WTC11 (cell line): ENCODE data around the gene PLEKHA1. TPM values are rescaled to one million over a fixed set of nuclear protein-coding genes. Genes with fewer than 3 reads are reported as not detected.

Experiments used
- ATAC-seq: fragments of 200-7000 bp; cut with Tn5 transposase; 2 replicates; pipeline ENCODE4 v1.10.0; 2021; ENCODE audit warnings: mild to moderate bottlenecking, moderate library complexity
- CTCF ChIA-PET: fragments of 300-600 bp; sonication (Branson Sonifier 250); formaldehyde crosslinking; loops from one replicate; lab custom pipeline; 2021; ENCODE audit warnings: antibody characterized with exemption; lab: Charles Lee
- POLR2A ChIA-PET: fragments of 350-600 bp; sonication (Branson Sonifier 250); formaldehyde crosslinking; loops from one replicate; lab custom pipeline; 2021; ENCODE audit warnings: antibody characterized with exemption; lab: Charles Lee
- DNase-seq: peaks from one replicate; pipeline ENCODE4 v3.0.0; 2021; ENCODE audit warnings: low spot score
- H3K27ac Mint-ChIP-seq: 2 replicates; pipeline ENCODE4 v1.8.0; 2021; ENCODE audit warnings: mixed read lengths
- H3K27me3 Mint-ChIP-seq: 2 replicates; pipeline ENCODE4 v1.8.0; 2021; ENCODE audit warnings: low read depth, mild to moderate bottlenecking, moderate library complexity, mixed read lengths
- H3K36me3 Mint-ChIP-seq: 2 replicates; pipeline ENCODE4 v1.8.0; 2021; ENCODE audit warnings: mixed read lengths
- H3K4me1 Mint-ChIP-seq: 2 replicates; pipeline ENCODE4 v1.8.0; 2022; ENCODE audit warnings: mixed read lengths
- H3K4me3 Mint-ChIP-seq: 2 replicates; pipeline ENCODE4 v1.8.0; 2021; ENCODE audit warnings: mild to moderate bottlenecking, moderate library complexity, mixed read lengths
- H3K9me3 Mint-ChIP-seq: 2 replicates; pipeline ENCODE4 v1.8.0; 2021; ENCODE audit warnings: mixed read lengths
- EMX1 ChIP-seq: fragments of 250-450 bp; sonication (Bioruptor Pico); IDR thresholded peaks from 2 replicates; pipeline ENCODE4 v1.8.0; 2021; ENCODE audit warnings: mild to moderate bottlenecking
- ETV6 ChIP-seq: sonication (generic); formaldehyde crosslinking; IDR thresholded peaks from 2 replicates; pipeline ENCODE4 v1.8.1; 2022; ENCODE audit warnings: mild to moderate bottlenecking, missing genetic modification reagents
- GABPB1 ChIP-seq: sonication (generic); formaldehyde crosslinking; IDR thresholded peaks from 2 replicates; pipeline ENCODE4 v1.8.1; 2023; ENCODE audit warnings: mild to moderate bottlenecking, missing genetic modification reagents
- JUN ChIP-seq: sonication (generic); formaldehyde crosslinking; IDR thresholded peaks from 2 replicates; pipeline ENCODE4 v1.8.0; 2023; ENCODE audit warnings: mild to moderate bottlenecking, missing genetic modification reagents
- MYBL2 ChIP-seq: sonication (generic); formaldehyde crosslinking; IDR thresholded peaks from 2 replicates; pipeline ENCODE4 v1.8.1; 2023; ENCODE audit warnings: mild to moderate bottlenecking, moderate library complexity, missing genetic modification reagents
- TP53 ChIP-seq: sonication (generic); formaldehyde crosslinking; IDR thresholded peaks from 2 replicates; pipeline ENCODE4 v1.8.1; 2023; ENCODE audit warnings: mild to moderate bottlenecking, missing genetic modification reagents
- ZNF263 ChIP-seq: sonication (generic); formaldehyde crosslinking; IDR thresholded peaks from 2 replicates; pipeline ENCODE4 v1.8.1; 2022; ENCODE audit warnings: low read depth, mild to moderate bottlenecking, moderate library complexity, missing genetic modification reagents
- total RNA-seq: library from RNA; stranded (reverse); gene quantifications from 3 replicates; pipeline ENCODE4 v1.2.3, GENCODE V29; 2021
- TF ChIP-seq, protein P1 (sequence below): sonication (generic); formaldehyde crosslinking; IDR thresholded peaks from 2 replicates; pipeline ENCODE4 v1.8.0; 2023; ENCODE audit warnings: mild to moderate bottlenecking, missing genetic modification reagents
- TF ChIP-seq, protein P2 (sequence below): fragments of 250-450 bp; sonication (Bioruptor Pico); IDR thresholded peaks from 2 replicates; pipeline ENCODE4 v1.9.0; 2021; ENCODE audit warnings: mild to moderate bottlenecking, borderline replicate concordance
- TF ChIP-seq, protein P3 (sequence below): sonication (generic); formaldehyde crosslinking; IDR thresholded peaks from 2 replicates; pipeline ENCODE4 v1.8.1; 2023; ENCODE audit warnings: mild to moderate bottlenecking, missing genetic modification reagents, moderate library complexity
- TF ChIP-seq, protein P4 (sequence below): fragments of 250-450 bp; sonication (Bioruptor Pico); IDR thresholded peaks from 2 replicates; pipeline ENCODE4 v2.1.2; 2022; ENCODE audit warnings: mild to moderate bottlenecking, moderate library complexity
- TF ChIP-seq, protein P5 (sequence below): sonication (generic); formaldehyde crosslinking; IDR thresholded peaks from 2 replicates; pipeline ENCODE4 v1.8.1; 2023; ENCODE audit warnings: mild to moderate bottlenecking, missing genetic modification reagents
- TF ChIP-seq, protein P6 (sequence below): sonication (generic); formaldehyde crosslinking; conservative IDR thresholded peaks from 2 replicates; pipeline ENCODE4 v1.8.1; 2023; ENCODE audit warnings: mild to moderate bottlenecking, low read depth, missing genetic modification reagents, moderate library complexity
- TF ChIP-seq, protein P7 (sequence below): sonication (generic); formaldehyde crosslinking; IDR thresholded peaks from 2 replicates; pipeline ENCODE4 v1.8.1; 2023; ENCODE audit warnings: mild to moderate bottlenecking, moderate library complexity, missing genetic modification reagents
- TF ChIP-seq, protein P8 (sequence below): sonication (generic); formaldehyde crosslinking; IDR thresholded peaks from 2 replicates; pipeline ENCODE4 v1.8.1; 2023; ENCODE audit warnings: mild to moderate bottlenecking, missing genetic modification reagents, moderate library complexity

Gene PLEKHA1
- total RNA-seq, 1 experiment from 2014 or later = 34.6 TPM

DNA sequence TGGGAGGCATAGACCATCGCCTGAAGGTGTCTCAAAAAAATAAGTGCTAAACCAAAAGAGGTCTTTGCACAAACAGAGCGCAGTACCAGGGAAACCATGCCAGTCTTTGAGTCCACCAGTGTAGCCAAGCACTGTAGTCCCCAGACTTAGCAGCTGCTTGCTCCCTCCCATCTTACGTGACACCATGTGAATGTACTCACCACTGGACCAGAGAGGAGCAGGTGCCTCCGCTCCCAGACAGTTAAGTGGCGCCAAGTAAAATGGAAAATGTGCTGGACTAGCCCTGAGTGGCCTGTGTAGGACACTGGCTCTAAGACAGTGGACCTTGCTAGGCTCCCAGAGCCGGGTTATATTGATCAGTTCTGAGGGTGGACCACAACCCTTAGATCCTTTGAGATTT, 47.7 kb upstream of the PLEKHA1 start (continued):
- TF ChIP-seq, protein P1, sequence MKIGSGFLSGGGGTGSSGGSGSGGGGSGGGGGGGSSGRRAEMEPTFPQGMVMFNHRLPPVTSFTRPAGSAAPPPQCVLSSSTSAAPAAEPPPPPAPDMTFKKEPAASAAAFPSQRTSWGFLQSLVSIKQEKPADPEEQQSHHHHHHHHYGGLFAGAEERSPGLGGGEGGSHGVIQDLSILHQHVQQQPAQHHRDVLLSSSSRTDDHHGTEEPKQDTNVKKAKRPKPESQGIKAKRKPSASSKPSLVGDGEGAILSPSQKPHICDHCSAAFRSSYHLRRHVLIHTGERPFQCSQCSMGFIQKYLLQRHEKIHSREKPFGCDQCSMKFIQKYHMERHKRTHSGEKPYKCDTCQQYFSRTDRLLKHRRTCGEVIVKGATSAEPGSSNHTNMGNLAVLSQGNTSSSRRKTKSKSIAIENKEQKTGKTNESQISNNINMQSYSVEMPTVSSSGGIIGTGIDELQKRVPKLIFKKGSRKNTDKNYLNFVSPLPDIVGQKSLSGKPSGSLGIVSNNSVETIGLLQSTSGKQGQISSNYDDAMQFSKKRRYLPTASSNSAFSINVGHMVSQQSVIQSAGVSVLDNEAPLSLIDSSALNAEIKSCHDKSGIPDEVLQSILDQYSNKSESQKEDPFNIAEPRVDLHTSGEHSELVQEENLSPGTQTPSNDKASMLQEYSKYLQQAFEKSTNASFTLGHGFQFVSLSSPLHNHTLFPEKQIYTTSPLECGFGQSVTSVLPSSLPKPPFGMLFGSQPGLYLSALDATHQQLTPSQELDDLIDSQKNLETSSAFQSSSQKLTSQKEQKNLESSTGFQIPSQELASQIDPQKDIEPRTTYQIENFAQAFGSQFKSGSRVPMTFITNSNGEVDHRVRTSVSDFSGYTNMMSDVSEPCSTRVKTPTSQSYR (CRISPR knock-in tag) = no peak
- TF ChIP-seq TP53 (no peak), MYBL2 (CRISPR knock-in tag) (no peak), EMX1 (CRISPR knock-in tag) (no peak), GABPB1 (CRISPR knock-in tag) (no peak)
- TF ChIP-seq, protein P2, sequence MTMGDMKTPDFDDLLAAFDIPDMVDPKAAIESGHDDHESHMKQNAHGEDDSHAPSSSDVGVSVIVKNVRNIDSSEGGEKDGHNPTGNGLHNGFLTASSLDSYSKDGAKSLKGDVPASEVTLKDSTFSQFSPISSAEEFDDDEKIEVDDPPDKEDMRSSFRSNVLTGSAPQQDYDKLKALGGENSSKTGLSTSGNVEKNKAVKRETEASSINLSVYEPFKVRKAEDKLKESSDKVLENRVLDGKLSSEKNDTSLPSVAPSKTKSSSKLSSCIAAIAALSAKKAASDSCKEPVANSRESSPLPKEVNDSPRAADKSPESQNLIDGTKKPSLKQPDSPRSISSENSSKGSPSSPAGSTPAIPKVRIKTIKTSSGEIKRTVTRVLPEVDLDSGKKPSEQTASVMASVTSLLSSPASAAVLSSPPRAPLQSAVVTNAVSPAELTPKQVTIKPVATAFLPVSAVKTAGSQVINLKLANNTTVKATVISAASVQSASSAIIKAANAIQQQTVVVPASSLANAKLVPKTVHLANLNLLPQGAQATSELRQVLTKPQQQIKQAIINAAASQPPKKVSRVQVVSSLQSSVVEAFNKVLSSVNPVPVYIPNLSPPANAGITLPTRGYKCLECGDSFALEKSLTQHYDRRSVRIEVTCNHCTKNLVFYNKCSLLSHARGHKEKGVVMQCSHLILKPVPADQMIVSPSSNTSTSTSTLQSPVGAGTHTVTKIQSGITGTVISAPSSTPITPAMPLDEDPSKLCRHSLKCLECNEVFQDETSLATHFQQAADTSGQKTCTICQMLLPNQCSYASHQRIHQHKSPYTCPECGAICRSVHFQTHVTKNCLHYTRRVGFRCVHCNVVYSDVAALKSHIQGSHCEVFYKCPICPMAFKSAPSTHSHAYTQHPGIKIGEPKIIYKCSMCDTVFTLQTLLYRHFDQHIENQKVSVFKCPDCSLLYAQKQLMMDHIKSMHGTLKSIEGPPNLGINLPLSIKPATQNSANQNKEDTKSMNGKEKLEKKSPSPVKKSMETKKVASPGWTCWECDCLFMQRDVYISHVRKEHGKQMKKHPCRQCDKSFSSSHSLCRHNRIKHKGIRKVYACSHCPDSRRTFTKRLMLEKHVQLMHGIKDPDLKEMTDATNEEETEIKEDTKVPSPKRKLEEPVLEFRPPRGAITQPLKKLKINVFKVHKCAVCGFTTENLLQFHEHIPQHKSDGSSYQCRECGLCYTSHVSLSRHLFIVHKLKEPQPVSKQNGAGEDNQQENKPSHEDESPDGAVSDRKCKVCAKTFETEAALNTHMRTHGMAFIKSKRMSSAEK = no peak
- TF ChIP-seq, protein P3, sequence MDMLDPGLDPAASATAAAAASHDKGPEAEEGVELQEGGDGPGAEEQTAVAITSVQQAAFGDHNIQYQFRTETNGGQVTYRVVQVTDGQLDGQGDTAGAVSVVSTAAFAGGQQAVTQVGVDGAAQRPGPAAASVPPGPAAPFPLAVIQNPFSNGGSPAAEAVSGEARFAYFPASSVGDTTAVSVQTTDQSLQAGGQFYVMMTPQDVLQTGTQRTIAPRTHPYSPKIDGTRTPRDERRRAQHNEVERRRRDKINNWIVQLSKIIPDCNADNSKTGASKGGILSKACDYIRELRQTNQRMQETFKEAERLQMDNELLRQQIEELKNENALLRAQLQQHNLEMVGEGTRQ (CRISPR knock-in tag) = no peak
- TF ChIP-seq, protein P4, sequence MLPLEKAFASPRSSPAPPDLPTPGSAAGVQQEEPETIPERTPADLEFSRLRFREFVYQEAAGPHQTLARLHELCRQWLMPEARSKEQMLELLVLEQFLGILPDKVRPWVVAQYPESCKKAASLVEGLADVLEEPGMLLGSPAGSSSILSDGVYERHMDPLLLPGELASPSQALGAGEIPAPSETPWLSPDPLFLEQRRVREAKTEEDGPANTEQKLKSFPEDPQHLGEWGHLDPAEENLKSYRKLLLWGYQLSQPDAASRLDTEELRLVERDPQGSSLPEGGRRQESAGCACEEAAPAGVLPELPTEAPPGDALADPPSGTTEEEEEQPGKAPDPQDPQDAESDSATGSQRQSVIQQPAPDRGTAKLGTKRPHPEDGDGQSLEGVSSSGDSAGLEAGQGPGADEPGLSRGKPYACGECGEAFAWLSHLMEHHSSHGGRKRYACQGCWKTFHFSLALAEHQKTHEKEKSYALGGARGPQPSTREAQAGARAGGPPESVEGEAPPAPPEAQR (CRISPR knock-in tag) = no peak
- TF ChIP-seq, protein P5, sequence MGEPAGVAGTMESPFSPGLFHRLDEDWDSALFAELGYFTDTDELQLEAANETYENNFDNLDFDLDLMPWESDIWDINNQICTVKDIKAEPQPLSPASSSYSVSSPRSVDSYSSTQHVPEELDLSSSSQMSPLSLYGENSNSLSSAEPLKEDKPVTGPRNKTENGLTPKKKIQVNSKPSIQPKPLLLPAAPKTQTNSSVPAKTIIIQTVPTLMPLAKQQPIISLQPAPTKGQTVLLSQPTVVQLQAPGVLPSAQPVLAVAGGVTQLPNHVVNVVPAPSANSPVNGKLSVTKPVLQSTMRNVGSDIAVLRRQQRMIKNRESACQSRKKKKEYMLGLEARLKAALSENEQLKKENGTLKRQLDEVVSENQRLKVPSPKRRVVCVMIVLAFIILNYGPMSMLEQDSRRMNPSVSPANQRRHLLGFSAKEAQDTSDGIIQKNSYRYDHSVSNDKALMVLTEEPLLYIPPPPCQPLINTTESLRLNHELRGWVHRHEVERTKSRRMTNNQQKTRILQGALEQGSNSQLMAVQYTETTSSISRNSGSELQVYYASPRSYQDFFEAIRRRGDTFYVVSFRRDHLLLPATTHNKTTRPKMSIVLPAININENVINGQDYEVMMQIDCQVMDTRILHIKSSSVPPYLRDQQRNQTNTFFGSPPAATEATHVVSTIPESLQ = no peak

DNA sequence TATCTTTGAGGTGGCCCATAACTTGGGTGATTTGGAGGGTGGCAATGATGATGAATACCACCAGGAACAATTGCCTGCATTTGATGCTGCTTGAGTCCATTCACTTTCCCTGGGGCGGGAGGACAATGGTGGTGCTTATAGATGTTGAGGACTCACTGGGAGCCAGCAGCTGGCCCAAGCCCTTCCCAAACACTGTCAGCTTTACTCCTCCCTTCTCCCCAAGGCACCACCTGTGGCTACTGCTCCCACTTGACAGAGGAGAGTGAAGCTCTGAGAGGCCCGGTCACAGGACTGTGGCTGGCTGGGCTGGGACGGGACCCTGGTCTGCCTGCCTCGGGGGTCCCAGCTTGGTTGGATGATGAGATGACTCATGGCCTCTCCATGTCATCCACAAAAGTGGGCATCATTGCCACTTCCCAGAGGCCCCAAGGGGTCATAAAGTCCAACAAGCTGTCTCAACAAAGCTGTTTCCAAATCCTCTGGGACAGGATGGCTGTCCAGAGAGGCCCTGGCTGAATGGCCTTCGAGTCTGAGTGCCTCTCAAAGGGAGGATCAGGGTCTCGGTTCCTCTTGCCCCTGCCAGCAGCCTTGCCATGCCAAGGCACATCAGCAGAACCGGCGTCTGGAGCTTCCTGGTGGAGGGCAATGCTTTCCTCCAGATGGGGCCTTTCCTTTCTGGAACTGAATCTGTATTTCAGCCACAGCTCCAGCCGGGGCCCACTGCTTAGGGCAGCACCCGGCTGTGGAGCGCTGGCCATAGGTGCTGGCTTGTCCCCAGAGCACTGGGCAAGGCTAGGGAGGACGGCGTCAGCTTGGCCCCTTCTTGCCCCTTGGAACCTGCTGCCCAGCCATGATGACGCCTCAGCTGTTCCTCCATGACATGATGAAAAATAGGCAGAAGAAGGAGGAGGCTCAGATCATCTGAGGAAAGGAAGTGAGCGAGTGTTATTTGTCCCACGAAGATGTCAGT, 47.0 kb upstream of the PLEKHA1 start:
- CTCF ChIA-PET = interaction anchor here (0.9 kb wide), 1 partner anchor 29 kb away, joined by 4 read pairs; no protein-coding TSS in a partner anchor
- peaks cover 3% of the 10 kb centered on the region for H3K27me3 Mint-ChIP-seq
- H3K9me3 Mint-ChIP-seq = peaks cover 7% of the 10 kb centered on the region
- H3K36me3 Mint-ChIP-seq = no peaks in the 10 kb centered on the region
- no peak overlapping the region for H3K4me3 Mint-ChIP-seq
- POLR2A ChIA-PET = no interaction called here
- peaks cover 21% of the 10 kb centered on the region for H3K4me1 Mint-ChIP-seq
- no peak for DNase-seq
- ATAC-seq = no peak
- no peak overlapping the region for H3K27ac Mint-ChIP-seq
- TF ChIP-seq, protein P6, sequence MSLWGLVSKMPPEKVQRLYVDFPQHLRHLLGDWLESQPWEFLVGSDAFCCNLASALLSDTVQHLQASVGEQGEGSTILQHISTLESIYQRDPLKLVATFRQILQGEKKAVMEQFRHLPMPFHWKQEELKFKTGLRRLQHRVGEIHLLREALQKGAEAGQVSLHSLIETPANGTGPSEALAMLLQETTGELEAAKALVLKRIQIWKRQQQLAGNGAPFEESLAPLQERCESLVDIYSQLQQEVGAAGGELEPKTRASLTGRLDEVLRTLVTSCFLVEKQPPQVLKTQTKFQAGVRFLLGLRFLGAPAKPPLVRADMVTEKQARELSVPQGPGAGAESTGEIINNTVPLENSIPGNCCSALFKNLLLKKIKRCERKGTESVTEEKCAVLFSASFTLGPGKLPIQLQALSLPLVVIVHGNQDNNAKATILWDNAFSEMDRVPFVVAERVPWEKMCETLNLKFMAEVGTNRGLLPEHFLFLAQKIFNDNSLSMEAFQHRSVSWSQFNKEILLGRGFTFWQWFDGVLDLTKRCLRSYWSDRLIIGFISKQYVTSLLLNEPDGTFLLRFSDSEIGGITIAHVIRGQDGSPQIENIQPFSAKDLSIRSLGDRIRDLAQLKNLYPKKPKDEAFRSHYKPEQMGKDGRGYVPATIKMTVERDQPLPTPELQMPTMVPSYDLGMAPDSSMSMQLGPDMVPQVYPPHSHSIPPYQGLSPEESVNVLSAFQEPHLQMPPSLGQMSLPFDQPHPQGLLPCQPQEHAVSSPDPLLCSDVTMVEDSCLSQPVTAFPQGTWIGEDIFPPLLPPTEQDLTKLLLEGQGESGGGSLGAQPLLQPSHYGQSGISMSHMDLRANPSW = no peak
- no peak for TF ChIP-seq JUN (CRISPR knock-in tag)
- TF ChIP-seq ZNF263 = no peak
- TF ChIP-seq, protein P7, sequence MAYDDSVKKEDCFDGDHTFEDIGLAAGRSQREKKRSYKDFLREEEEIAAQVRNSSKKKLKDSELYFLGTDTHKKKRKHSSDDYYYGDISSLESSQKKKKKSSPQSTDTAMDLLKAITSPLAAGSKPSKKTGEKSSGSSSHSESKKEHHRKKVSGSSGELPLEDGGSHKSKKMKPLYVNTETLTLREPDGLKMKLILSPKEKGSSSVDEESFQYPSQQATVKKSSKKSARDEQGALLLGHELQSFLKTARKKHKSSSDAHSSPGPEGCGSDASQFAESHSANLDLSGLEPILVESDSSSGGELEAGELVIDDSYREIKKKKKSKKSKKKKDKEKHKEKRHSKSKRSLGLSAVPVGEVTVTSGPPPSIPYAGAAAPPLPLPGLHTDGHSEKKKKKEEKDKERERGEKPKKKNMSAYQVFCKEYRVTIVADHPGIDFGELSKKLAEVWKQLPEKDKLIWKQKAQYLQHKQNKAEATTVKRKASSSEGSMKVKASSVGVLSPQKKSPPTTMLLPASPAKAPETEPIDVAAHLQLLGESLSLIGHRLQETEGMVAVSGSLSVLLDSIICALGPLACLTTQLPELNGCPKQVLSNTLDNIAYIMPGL (CRISPR knock-in tag) = no peak
- TF ChIP-seq, protein P8, sequence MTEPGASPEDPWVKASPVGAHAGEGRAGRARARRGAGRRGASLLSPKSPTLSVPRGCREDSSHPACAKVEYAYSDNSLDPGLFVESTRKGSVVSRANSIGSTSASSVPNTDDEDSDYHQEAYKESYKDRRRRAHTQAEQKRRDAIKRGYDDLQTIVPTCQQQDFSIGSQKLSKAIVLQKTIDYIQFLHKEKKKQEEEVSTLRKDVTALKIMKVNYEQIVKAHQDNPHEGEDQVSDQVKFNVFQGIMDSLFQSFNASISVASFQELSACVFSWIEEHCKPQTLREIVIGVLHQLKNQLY (CRISPR knock-in tag) = no peak
- TF ChIP-seq, protein P4 (CRISPR knock-in tag) = no peak
- no peak for TF ChIP-seq ETV6
